Measurements from ENCODE around the gene RPS16. TPM values are rescaled to one million over a fixed set of nuclear protein-coding genes. Genes with fewer than 3 reads are reported as not detected.

Gene RPS16
- total and polyA plus RNA-seq, 4 donors: 109 to 1,094 (median 218) TPM

DNA sequence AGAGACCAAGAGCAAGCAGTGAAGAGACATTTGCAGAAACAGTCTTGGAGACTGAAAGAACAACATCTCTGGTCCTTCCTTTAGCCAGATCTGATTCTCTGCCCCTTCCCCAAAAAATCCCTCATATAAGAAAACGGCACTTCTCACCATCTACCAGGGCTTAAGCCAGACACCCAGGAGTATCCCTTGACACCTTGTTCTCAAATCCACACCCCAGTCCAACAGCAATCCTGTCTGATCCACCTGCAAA, 25.0 kb downstream of the RPS16 start:
- Histone ChIP-seq H3K9ac (ENCODE audit: low read depth in 1 of 2, low read length in 2 of 2) (peak overlapping the region; percentile 64 to 98), H3K4me3 (ENCODE audit: low read depth in 1 of 3, low read length in 3 of 3) (peak overlapping the region; percentile 45 to 94 (median 80)), H3K9me3 (ENCODE audit: control insufficient read depth in 4 of 4, low read length in 3 of 4) (no peaks in the 10 kb centered on the region), H3K27me3 (ENCODE audit: control insufficient read depth in 4 of 4, insufficient read depth in 4 of 4, low read length in 3 of 4) (no peaks in the 10 kb centered on the region), H3K4me1 (ENCODE audit: control insufficient read depth in 4 of 4, insufficient read depth in 4 of 4, low read length in 3 of 4) (peaks cover 5 to 36% (median 11%) of the 10 kb centered on the region in 4 donors), H3K27ac (ENCODE audit: low read depth in 1 of 2, low read length in 2 of 2) (peak overlapping the region; percentile 89 to 98), H3K36me3 (ENCODE audit: control insufficient read depth in 4 of 4, insufficient read depth in 3 of 4, low read depth in 1 of 4, low read length in 3 of 4) (peaks cover 0 to 9% (median 0%) of the 10 kb centered on the region in 4 donors)
- no peak for DNase-seq (ENCODE audit: low spot score)
- TF ChIP-seq EGR1 (IDR thresholded peaks at IDR 0.05; ENCODE audit: low read depth in 2 of 2) (no peak), YY1 (IDR thresholded peaks at IDR 0.05) (no peak), SP1 (IDR thresholded peaks at IDR 0.05) (no peak), JUND (IDR thresholded peaks at IDR 0.05) (no peak), FOXA1 (IDR thresholded peaks at IDR 0.05) (no peak), HNF4G (IDR thresholded peaks at IDR 0.05) (no peak), GABPA (IDR thresholded peaks at IDR 0.05 in 1 of 2, conservative IDR thresholded peaks at IDR 0.05 in 1 of 2) (no peak), NR2F2 (IDR thresholded peaks at IDR 0.05) (no peak), RXRA (IDR thresholded peaks at IDR 0.05) (no peak), TAF1 (conservative IDR thresholded peaks at IDR 0.05) (no peak), FOXA2 (IDR thresholded peaks at IDR 0.05) (no peak)
- TF ChIP-seq, protein P1, sequence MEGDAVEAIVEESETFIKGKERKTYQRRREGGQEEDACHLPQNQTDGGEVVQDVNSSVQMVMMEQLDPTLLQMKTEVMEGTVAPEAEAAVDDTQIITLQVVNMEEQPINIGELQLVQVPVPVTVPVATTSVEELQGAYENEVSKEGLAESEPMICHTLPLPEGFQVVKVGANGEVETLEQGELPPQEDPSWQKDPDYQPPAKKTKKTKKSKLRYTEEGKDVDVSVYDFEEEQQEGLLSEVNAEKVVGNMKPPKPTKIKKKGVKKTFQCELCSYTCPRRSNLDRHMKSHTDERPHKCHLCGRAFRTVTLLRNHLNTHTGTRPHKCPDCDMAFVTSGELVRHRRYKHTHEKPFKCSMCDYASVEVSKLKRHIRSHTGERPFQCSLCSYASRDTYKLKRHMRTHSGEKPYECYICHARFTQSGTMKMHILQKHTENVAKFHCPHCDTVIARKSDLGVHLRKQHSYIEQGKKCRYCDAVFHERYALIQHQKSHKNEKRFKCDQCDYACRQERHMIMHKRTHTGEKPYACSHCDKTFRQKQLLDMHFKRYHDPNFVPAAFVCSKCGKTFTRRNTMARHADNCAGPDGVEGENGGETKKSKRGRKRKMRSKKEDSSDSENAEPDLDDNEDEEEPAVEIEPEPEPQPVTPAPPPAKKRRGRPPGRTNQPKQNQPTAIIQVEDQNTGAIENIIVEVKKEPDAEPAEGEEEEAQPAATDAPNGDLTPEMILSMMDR (IDR thresholded peaks at IDR 0.05; ENCODE audit: low read depth, low read length, missing input control): no peak
- TF ChIP-seq, protein P2, sequence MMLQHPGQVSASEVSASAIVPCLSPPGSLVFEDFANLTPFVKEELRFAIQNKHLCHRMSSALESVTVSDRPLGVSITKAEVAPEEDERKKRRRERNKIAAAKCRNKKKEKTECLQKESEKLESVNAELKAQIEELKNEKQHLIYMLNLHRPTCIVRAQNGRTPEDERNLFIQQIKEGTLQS (IDR thresholded peaks at IDR 0.05): no peak
- TF ChIP-seq, protein P3, sequence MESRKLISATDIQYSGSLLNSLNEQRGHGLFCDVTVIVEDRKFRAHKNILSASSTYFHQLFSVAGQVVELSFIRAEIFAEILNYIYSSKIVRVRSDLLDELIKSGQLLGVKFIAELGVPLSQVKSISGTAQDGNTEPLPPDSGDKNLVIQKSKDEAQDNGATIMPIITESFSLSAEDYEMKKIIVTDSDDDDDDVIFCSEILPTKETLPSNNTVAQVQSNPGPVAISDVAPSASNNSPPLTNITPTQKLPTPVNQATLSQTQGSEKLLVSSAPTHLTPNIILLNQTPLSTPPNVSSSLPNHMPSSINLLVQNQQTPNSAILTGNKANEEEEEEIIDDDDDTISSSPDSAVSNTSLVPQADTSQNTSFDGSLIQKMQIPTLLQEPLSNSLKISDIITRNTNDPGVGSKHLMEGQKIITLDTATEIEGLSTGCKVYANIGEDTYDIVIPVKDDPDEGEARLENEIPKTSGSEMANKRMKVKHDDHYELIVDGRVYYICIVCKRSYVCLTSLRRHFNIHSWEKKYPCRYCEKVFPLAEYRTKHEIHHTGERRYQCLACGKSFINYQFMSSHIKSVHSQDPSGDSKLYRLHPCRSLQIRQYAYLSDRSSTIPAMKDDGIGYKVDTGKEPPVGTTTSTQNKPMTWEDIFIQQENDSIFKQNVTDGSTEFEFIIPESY (IDR thresholded peaks at IDR 0.05): no peak
- TF ChIP-seq, protein P4, sequence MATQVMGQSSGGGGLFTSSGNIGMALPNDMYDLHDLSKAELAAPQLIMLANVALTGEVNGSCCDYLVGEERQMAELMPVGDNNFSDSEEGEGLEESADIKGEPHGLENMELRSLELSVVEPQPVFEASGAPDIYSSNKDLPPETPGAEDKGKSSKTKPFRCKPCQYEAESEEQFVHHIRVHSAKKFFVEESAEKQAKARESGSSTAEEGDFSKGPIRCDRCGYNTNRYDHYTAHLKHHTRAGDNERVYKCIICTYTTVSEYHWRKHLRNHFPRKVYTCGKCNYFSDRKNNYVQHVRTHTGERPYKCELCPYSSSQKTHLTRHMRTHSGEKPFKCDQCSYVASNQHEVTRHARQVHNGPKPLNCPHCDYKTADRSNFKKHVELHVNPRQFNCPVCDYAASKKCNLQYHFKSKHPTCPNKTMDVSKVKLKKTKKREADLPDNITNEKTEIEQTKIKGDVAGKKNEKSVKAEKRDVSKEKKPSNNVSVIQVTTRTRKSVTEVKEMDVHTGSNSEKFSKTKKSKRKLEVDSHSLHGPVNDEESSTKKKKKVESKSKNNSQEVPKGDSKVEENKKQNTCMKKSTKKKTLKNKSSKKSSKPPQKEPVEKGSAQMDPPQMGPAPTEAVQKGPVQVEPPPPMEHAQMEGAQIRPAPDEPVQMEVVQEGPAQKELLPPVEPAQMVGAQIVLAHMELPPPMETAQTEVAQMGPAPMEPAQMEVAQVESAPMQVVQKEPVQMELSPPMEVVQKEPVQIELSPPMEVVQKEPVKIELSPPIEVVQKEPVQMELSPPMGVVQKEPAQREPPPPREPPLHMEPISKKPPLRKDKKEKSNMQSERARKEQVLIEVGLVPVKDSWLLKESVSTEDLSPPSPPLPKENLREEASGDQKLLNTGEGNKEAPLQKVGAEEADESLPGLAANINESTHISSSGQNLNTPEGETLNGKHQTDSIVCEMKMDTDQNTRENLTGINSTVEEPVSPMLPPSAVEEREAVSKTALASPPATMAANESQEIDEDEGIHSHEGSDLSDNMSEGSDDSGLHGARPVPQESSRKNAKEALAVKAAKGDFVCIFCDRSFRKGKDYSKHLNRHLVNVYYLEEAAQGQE (IDR thresholded peaks at IDR 0.05): no peak
- TF ChIP-seq, protein P5, sequence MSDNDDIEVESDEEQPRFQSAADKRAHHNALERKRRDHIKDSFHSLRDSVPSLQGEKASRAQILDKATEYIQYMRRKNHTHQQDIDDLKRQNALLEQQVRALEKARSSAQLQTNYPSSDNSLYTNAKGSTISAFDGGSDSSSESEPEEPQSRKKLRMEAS (IDR thresholded peaks at IDR 0.05): no peak
- 32% methylated on average over 1 of the region's 1 CpG for WGBS

Data from liver (tissue), 9 donors.